NCI-H460 (cell line): Measurements from ENCODE around the gene LIPT2. TPM values are rescaled to one million over a fixed set of nuclear protein-coding genes. Genes with fewer than 3 reads are reported as not detected.
A peak's percentile ranks its signal among the peaks of the same experiment; 100 is the strongest.

Experiments used
- DNase-seq: peaks from one replicate; pipeline ENCODE4 v3.0.0-alpha.2; 2016; ENCODE audit warnings: low read depth; ENCODE audit errors: extremely low read depth
- total RNA-seq: library from RNA; depleted of rRNA; stranded (reverse); fragments of >200 nt; shearing (Covaris generic); gene quantifications from 2 replicates; pipeline ENCODE4 v1.2.3, GENCODE V29; 2014

LIPT2 gene
- total RNA-seq, 1 experiment from 2014 or later: 2.1 TPM

DNA sequence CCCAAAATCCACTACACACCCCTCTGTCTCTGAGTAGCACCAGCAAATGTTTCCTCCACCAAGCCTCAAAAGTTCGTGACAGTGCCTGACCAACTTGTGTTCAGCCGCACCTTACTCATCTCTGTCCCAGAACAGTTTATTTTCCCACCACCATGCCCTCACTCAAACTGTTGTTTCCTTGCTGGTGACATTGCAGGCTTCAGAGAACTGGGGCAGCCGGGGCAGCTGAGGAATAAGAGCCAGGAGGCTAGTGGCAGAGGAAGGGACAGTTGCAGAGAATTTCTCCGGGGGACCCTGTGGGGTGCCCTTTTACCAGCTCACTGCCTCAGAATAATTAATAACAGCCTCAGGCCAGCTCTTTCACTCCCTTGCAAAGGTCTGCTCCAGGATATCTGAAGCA lies 25.5 kb downstream of the LIPT2 start:
- DNase-seq: no peak

DNA sequence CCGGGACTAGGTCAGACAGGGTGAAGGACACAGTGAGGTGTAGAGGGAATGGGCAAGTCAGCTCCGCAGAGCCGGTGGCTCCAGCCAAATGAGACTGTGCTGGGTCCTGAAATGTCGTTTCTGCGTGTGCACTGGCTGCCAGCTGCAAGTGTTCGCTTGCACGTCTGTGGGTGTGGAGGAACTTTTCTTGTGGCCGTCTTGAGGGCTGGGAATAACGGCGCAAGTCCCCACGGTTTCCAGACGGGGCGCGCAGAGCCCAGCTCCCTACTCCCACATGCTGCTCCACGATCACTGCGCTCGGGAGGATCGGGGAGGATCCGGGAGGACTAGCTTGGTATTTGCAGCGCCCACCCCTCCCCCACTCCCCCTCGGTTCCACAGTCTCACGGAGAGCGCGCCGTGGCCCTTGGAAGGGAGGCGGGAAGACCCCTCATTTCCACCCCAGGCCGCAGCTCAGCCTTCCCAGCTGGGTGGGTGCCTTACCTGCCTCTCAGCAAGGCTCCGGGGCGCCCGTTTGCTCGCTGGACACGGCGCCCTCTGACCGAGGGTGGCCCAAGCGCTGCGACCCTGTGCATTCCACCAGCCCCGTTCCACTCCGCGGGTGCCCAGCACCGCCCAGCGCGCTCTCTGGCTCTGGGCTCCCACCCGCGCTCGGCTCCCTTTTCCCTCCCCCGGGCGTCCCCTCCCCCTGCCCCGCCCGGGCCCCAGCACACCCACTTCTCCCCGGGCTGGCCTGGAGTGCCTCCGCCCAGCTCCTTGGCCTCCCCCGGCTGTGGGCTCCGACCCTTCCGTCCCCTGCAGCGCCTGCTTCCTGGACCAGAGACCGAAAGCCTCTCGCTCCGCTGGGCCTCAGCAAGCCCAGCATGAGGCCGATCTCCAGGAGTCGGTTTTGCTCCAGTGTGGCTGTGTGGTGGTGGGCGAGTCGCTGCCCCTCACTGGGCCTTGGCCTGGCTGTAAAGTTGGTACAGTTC lies 26.3 kb downstream of the LIPT2 start, which contains the start of gene KCNE3:
TSS of gene KCNE3 (minus strand) at position 634 of the 970 bp plus-strand sequence. CDS start 9,986 bp downstream, outside the sequence.
- DNase-seq: no peak

DNA sequence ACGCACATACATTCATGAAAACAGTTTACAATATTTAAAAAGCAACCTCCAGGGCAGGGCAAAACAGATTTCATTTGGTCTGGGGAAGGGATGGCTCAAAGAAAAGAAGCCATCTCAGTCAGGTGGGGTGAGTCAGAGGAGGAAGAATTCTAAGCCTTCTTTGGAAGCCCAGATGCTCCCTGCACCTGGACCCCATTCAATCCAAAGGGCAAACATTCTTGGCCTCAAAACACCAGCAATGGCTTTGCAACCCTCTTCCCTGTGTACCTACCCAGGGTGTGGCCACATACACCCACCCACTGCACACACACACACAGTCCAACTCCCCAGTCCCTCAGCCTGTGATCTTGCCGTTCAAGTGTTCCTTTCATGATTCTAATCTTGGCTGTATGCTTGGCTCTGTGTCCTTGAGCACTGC lies 28.2 kb downstream of the LIPT2 start:
- no peak for DNase-seq

DNA sequence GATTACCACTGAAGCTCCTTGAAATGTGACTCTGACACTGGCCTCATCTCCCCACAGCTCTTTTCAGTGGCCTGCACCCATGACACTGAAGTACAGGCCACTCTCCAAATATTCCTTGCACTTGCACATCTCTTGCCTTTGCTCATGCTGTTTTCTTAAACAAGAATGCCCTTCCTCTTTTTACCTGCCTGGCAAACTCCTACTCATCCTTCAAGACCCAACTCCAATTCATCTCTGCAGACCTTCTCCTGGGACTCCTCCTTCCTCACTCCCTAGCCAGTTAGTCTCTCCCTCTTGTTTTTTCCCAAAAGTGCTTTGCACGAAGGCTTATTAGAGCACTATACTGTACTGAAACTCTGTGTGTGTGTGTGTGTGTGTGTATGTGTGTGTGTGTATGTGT lies 28.8 kb downstream of the LIPT2 start:
- no peak for DNase-seq

DNA sequence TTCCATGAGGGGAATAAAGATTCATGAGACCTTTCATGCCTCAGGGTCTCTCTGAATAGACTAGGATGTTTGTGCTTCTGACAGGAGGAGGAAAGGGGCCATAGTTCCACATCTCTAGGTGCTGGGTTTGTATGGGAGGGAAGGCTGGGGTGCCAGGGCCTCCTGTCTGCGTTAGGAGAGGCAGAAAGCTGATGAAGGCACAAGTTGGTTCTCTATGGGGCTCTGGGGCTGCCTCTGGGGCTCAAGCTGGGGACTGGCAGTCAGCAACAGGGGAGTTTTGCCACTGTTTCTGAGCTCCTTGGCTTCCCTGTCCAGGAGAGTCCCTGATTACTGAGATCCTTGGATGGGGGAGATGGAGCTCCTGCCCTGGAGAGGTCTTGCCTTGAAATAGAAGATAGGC lies 30.3 kb downstream of the LIPT2 start:
- no peak for DNase-seq

DNA sequence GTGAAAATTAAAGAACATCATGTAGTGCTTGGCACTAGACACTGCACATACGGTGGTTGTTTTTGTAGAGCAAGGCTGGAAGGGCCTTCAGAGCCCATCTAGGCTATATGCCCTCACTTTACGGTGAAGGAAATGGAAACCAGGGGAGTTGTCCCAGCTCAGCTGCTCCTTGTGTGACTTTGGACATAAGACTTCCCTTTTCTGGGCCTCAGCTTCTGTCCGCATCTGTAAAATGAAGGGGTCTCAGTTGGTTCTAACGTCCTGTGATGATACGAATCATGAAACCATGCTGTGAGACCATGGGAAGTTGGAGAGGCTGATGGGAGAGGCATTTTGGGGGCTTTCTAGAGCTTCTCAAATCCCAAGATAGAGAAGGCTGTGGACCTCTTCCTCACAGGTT lies 30.9 kb downstream of the LIPT2 start:
- no peak for DNase-seq

DNA sequence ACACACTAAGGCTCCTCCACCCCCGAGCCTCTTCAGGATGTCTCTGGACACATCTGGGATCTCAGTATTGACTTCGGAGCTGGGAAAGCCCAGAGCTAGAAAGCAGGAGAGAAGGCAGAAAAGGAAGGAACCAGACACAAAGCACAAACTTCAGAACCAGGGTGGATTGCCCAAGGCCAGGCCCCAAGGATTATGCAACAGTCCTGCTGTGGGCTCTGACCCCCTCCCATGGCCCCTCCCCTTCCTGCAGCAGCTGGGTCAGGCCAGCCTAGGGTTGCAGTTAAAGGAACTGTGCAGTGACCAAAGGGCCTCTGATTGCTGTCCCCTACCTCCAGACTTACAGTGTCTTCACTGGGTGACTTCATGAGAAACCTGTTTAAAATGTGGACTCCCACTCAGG lies 31.5 kb downstream of the LIPT2 start:
- DNase-seq: no peak

DNA sequence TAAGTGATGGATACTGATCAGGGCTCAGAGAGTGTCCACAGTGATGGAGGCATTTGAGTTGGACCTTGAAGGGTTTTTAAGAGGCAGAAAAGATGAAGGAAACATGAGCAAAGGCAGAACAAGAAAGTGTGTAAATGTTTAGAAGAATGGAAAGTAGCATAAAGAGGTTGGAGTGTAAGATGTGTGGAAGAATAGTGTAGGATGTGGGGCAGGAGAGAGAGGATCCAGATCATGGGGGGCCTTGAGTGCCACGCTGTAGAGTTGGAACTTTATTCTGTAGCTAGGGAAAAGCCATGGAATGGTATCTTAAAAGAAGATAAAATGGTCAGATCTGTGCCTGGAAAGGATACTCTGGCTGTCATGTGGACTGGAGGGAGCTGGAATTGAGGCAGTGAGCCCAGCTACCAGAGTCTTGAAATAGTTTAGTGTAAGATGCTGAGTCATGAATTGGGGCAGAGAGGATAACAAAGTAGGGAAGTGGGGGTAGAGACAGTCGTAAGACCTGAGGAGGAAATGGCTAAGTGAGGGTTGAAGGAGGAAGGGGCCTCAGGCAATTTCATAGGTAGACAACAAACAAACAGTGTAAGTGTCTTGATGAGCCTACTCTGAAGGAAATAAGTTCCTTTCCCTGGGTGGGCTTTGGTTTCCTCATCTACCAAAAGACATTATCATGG lies 32.9 kb downstream of the LIPT2 start:
- no peak for DNase-seq

DNA sequence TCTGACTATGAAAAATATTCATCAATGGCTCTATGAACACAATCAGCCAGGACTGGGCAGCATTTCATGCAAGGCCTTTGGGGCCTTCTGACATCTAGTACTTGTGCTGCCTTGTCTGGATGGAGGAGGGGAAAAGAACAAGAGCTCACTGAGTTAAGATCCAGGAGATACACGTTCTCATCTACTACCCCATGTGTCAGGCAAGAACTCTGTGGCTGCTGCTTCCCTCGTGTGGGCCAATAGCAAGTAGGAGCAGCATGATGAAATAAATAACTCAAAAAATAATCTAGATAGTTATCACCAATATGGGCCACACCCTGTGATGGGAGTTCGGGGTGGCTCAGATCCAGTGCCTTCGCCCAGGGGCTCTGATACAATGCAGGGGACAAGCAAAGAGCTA lies 33.5 kb downstream of the LIPT2 start:
- no peak for DNase-seq

DNA sequence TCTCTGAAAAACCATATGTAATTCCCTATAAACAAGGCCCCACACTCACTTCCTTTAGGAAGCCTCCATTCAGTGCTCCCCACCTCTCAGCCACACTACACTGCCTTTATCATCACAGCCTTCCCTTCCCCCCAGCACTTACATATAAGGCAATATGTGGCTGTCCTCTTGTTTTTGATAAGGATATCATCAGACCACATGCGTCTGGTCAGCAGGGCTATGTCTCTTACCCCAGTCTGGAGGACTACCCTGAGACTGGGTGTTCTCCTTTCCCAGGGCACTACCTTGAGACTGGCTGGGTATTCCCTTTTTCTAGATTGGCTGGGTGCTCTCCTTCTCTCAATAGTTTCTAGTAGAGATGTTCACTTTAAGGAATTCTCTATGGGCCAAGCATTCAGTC lies 33.9 kb downstream of the LIPT2 start:
- no peak for DNase-seq

DNA sequence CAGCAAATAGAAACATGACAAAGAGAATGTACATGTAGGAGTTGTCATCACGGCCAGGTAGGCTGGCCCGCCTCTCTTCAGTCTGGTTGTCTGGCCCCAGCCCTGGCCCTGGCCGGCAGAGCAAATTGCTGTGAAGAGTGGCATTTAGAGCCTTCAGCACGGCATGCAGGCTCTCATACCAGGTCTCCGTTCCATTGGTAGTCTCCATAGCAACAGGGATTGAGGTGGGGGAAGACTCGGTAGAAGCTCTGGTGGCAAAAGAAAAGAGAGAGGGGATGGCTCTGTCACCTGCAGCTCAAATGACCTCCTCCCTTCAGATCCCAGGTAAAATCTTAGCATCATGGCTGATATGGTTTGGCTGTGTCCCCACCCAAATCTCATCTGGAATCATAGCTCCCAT lies 36.2 kb downstream of the LIPT2 start:
- no peak for DNase-seq

DNA sequence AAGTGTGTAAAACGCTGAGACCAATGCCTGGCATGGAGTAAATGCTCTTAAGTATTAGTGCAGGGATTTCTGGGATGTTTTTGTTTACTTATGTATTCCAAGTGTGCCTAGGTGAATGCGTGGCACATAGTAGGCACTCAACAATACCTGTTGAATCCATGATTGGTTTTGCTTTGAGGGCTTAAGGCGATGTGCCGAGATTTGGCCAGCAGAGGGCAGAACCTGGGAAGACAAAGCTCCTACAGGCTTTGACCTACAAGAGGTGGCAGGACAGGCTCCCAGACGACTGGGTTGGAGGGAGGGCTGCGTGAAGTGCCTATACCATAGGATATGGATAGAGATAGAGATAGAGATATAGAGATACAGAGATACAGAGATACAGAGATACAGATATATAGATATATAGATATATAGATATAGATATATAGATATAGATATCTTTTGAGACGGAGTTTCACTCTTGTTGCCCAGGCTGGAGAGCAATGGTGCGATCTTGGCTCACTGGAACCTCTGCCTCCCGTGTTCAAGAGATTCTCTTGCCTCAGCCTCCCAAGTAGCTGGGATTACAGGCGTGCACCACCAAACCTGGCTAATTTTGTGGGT lies 40.0 kb downstream of the LIPT2 start:
- DNase-seq: peak; percentile 52

DNA sequence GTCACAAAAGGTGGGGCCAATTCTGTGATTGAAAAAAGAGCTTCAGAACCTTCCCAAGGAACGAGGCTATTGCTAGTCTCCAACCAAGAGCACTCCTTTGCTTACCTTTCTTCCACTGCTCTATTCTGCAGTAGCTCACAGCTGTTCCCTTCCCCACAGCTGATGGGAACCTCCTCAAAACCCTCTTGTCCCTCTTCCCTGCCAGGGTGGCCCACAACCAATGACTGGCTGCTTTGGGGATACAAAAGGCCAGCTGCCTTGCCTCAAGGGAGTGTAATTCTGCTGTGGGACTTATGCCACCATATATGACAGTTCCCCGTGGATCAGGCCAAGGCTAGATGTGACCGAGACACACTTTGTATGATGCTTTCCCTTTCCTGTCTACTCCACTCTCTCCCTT lies 41.2 kb downstream of the LIPT2 start:
- DNase-seq: no peak

DNA sequence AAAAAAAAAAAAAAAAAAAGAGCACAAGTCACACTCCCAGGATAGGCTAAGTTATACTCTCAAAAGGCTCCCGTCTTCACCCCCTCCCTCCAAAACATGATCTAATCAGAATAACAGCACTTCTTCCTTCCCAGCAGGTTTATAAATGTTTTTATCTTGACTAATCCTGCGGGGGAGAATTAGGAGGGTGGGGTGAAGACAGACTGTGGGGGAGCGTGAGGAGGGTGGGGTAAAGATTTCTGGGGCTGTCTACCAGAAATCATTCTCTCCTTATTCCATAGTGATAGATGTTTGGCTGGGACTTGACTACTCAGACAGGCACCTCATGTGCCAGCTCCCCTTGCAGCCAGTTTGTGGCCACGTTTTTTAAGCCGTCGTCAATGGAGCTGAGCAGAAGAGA lies 43.2 kb downstream of the LIPT2 start:
- DNase-seq: no peak

DNA sequence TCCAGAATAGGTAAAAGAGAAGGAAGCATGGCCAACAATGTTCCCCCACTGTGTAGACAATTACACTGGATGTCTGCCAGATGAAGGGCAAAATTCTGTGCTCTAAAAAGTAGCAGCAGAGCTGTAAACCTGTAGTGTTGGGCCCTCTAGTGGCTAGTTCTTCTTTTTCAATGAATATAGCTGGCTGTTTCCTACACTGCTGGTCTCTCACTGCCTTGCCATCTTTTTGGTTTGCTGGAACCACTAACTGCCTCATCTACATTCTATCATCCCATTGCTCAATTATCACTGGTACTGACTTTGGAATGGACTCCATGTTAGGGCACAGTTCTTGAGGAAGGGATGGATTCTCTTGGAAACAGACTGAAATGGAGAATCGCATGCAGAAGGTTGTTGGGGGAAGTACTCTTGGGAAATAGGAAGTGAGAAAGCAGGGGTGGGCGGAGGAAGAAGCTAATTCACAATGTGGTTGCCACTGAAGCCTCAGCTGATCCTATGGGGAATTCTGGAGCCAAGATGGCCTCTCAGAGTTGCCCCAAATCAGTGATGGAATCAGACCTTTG lies 44.1 kb downstream of the LIPT2 start:
- peak; percentile 56 for DNase-seq

DNA sequence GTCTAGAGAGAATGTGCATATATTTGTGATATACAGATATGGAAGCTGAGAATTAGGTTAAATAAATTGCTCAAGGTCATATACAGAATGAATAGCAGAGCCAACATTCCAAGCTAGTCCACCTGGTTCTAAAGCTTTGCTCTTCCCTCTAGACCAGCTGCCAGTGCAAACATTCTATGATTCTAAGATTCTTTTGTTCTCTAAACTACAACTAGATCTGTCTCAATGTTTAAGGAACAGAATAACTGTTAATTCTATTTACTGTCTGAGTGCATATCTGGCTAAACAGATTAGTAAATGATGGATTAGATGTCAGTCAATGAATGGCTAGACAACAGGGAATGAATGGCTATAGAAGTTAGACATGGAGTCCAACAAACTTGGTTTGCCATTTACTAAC lies 45.8 kb downstream of the LIPT2 start:
- DNase-seq: no peak

DNA sequence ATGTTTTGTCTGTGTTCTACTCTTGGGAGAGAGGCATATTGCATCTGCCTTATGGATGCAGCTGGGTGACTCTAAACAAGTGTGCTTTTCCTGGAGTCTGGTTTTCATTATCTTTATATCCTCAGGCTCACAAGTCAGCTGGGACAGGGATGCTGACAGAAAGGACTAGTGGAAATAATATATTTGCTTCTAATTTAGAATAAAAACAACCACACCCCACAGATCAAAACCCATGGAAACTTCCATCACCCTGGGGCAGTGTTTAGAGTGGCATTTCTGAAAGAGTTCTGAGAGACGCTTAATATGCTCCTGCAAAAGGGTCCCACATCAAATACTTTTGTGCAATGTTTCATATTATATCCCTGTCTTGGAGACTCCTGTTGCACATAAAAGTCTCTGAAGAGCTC lies 47.0 kb downstream of the LIPT2 start:
- no peak for DNase-seq

DNA sequence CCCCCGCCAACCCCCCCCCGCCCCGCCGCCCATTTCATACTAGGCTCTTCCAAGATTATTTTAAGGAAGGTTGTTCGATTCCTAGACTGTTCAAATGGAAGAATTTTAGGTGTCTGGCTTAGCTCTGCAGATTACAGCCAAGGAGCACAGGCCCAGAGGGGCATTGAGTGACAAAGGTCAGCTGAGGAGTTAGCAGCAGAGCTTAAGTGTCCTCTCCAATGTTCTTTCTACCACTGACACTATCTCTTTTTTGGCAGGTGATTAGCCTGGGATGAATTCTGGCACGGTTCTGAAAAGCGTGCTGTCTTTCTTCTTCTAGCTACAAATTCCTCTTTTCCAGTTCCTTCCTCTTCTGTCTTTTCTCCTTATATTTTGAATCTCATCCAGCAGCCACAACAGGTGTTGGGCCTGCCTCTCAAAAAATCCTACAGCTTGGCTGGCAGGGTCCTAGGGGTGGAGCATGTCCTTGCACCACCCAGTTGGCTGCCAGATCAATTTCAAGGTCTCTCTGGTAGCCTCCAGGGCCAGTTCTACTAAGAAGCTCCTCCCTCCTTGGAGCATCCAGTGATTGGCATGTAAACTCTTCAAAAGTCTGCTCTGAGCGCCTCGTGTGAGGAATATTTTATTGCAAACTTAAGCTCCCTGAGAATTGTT lies 49.2 kb downstream of the LIPT2 start:
- DNase-seq: no peak

DNA sequence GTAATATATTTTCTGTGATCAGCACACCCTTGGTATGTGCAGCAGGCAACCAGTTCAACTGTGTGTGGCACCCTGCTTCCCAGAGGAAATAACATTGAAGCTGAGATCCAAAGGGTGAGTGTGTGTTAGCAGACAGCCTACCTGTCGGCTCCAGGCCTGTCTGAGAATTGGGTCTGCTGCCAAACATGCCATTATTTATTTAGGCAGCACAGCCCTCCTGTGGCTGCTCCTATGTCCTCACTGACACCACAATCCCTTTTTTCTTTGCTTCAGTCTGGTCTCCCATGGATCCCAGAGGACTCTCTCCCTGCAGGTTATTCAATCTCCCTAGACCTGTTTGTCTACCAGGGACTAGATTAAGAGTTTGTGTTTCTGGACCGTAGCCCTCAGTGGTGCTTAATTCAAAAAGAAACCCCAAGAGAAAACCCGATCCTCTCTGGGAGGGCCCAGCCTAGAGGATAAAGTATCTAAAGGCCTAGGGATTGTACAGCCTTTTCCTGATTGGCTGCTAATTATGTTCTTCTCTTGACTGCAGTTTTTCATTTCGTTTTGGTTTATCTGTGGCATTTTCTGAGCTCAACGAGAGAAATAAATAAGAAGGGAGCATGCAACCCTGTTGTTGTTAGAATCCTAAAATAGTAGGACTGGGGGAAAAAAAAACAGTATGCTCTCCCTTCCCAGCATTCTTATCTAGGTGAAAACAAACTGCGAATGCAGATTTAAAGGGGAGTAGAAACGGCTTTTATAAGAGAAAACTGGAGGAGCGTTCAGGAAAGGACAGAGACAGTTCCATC lies 50.3 kb downstream of the LIPT2 start:
- DNase-seq: no peak

DNA sequence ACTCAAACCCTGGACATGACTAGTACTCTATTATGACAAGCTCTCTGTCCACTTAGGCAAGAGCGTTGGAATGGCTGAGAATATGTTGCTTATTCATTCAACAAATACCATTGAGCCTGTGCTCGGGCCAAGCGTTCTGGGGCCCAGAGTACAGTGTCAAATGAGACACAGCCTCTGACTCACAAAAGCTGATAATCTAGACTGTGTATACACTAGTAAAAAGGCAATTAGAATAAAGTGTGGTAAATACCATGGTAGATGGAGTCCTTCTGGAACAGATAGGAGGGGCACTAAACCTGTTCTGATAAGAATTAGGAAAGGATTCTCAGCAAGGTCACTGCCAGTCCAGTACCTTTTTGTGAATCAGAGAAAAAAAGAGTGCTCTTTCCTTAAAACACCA lies 50.9 kb downstream of the LIPT2 start:
- no peak for DNase-seq
